GM18505 (cell line): ENCODE data around the gene DCT.
"Not testable (repeated sequence)": the region's sequence is repeated elsewhere in the genome, so short reads cannot be mapped to it uniquely, and the experiment has no call there.

Source experiments
- ATAC-seq: cut with Tn5 transposase; IDR thresholded peaks from one replicate; pipeline ENCODE4 v1.9.1; 2021; ENCODE audit not compliant: unreplicated experiment
- POLR2A ChIP-seq: IDR thresholded peaks from 4 replicates; pipeline ENCODE4 v1.6.1; 2011; ENCODE audit warnings: borderline replicate concordance; ENCODE audit not compliant: insufficient read depth, insufficient read length; ENCODE audit errors: extremely low read depth

Gene DCT

GRCh38 chr13:94479616-94480015 is at the start of gene DCT:
Gene DCT, minus strand, starts transcription at chr13:94479682. Its CDS starts 427 bp downstream, at chr13:94479255.
- ATAC-seq = no peak
- TF ChIP-seq POLR2A = no peak

- ATAC-seq = not testable (repeated sequence)
Measured at GRCh38 chr13:94526956-94527355, 47.5 kb upstream of the DCT start.

GRCh38 chr13:94525781-94526180 is 46.3 kb upstream of the DCT start:
- no peak for TF ChIP-seq POLR2A
- no peak for ATAC-seq

- TF ChIP-seq POLR2A = no peak
- no peak for ATAC-seq
Measured at GRCh38 chr13:94524407-94524806, 44.9 kb upstream of the DCT start.

- no peak for ATAC-seq
- TF ChIP-seq POLR2A = no peak
Measured at GRCh38 chr13:94520001-94520400, 40.5 kb upstream of the DCT start.

- no peak for ATAC-seq
- no peak for TF ChIP-seq POLR2A
Measured at GRCh38 chr13:94516456-94516855, 37.0 kb upstream of the DCT start.

GRCh38 chr13:94515911-94516310 is 36.4 kb upstream of the DCT start:
- TF ChIP-seq POLR2A = no peak

GRCh38 chr13:94515374-94515773 is 35.9 kb upstream of the DCT start:
- no peak for TF ChIP-seq POLR2A
- ATAC-seq = no peak

More at GRCh38 chr13:94515911-94516310, 36.4 kb upstream of the DCT start:
- no peak for ATAC-seq

- no peak for TF ChIP-seq POLR2A
- no peak for ATAC-seq
Measured at GRCh38 chr13:94513026-94513425, 33.5 kb upstream of the DCT start.

- no peak for TF ChIP-seq POLR2A
- ATAC-seq = no peak
Measured at GRCh38 chr13:94505730-94506129, 26.2 kb upstream of the DCT start.

- ATAC-seq = no peak
- TF ChIP-seq POLR2A = no peak
Measured at GRCh38 chr13:94503851-94504250, 24.4 kb upstream of the DCT start.

- ATAC-seq = not testable (repeated sequence)
Measured at GRCh38 chr13:94498831-94499230, 19.3 kb upstream of the DCT start.

GRCh38 chr13:94495806-94496205 is 16.3 kb upstream of the DCT start:
- TF ChIP-seq POLR2A = no peak

GRCh38 chr13:94494026-94494425 is 14.5 kb upstream of the DCT start:
- TF ChIP-seq POLR2A = no peak
- ATAC-seq = no peak

More at GRCh38 chr13:94495806-94496205, 16.3 kb upstream of the DCT start:
- no peak for ATAC-seq

GRCh38 chr13:94487043-94487442 is 7.6 kb upstream of the DCT start:
- no peak for ATAC-seq

More at GRCh38 chr13:94487043-94487442, 7.6 kb upstream of the DCT start:
- TF ChIP-seq POLR2A = no peak
